H1 (cell line): ENCODE data around the gene SPTLC3. TPM values are rescaled to one million over a fixed set of nuclear protein-coding genes. Genes with fewer than 3 reads are reported as not detected.

Experiments
- CTCF ChIA-PET: fragments of 300-600 bp; sonication (Branson Sonifier 250); formaldehyde crosslinking; loops from one replicate; lab custom pipeline; 2021; ENCODE audit not compliant: partially characterized antibody; lab: Charles Lee
- POLR2A ChIA-PET: fragments of 300-600 bp; sonication (Branson Sonifier 250); formaldehyde crosslinking; loops from one replicate; lab custom pipeline; 2021; ENCODE audit warnings: inconsistent platforms; ENCODE audit not compliant: partially characterized antibody; lab: Charles Lee
- DNase-seq, 2 experiments: peaks; one replicate each; pipeline versions ENCODE4 v3.0.0 to v3.0.0-alpha.2; 2010 to 2022; ENCODE audit warnings: low spot score in 2 of 2, low read depth in 1 of 2, mixed read lengths in 1 of 2
- FAIRE-seq: peaks from 2 replicates; lab custom pipeline; 2011; peaks lifted over from hg19 to GRCh38; lab: Jason Lieb, UNC
- H2AFZ ChIP-seq: 2 replicates; pipeline ENCODE4 v1.8.1; 2012; ENCODE audit warnings: low read length, inconsistent platforms
- H2AK5ac ChIP-seq: 2 replicates; pipeline ENCODE4 v1.6.1; 2013; ENCODE audit warnings: low read depth, low read length
- H2BK120ac ChIP-seq: replicated peaks from 2 replicates; pipeline ENCODE3; 2013; ENCODE audit warnings: low read depth, low read length, inconsistent platforms
- H2BK12ac ChIP-seq: 2 replicates; pipeline ENCODE4 v1.6.1; 2013; ENCODE audit warnings: low read depth, low read length
- H2BK15ac ChIP-seq: 2 replicates; pipeline ENCODE4 v1.6.1; 2013; ENCODE audit warnings: low read length
- H2BK20ac ChIP-seq: 2 replicates; pipeline ENCODE4 v1.6.1; 2013; ENCODE audit warnings: low read length
- H2BK5ac ChIP-seq: 2 replicates; pipeline ENCODE4 v1.6.1; 2013; ENCODE audit warnings: low read depth, low read length
- H3K14ac ChIP-seq: 2 replicates; pipeline ENCODE4 v1.6.1; 2013; ENCODE audit warnings: inconsistent platforms; ENCODE audit not compliant: insufficient read length
- H3K18ac ChIP-seq: 2 replicates; pipeline ENCODE4 v1.6.1; 2013; ENCODE audit warnings: low read length; ENCODE audit errors: extremely low read depth
- H3K23ac ChIP-seq: 2 replicates; pipeline ENCODE4 v1.6.1; 2013; ENCODE audit warnings: inconsistent platforms; ENCODE audit not compliant: insufficient read length
- H3K23me2 ChIP-seq: 2 replicates; pipeline ENCODE4 v1.6.1; 2013; ENCODE audit warnings: low read depth, low read length
- H3K27ac ChIP-seq: 2 replicates; pipeline ENCODE4 v1.6.1; 2011; ENCODE audit warnings: low read depth, low read length, inconsistent platforms
- H3K27me3 ChIP-seq, 4 experiments: replicated peaks in 1 of 4; 1 replicate in 1 of 4; 2 replicates in 3 of 4; pipeline versions ENCODE4 v1.6.1 to v1.8.1; 2011 to 2013; ENCODE audit warnings: low read length in 3 of 4, mild to moderate bottlenecking in 3 of 4, inconsistent platforms in 2 of 4, mixed read lengths in 2 of 4, moderate library complexity in 1 of 4; ENCODE audit not compliant: control insufficient read depth in 3 of 4, insufficient read depth in 3 of 4; ENCODE audit errors: extremely low read depth in 1 of 4
- H3K36me3 ChIP-seq, 4 experiments: 2 replicates each; pipeline versions ENCODE4 v1.6.1 to v1.8.1; 2011 to 2013; ENCODE audit warnings: mild to moderate bottlenecking in 4 of 4, low read length in 3 of 4, moderate library complexity in 2 of 4, control low read depth in 1 of 4, inconsistent platforms in 1 of 4; ENCODE audit not compliant: insufficient read depth in 4 of 4, control insufficient read depth in 2 of 4
- H3K4ac ChIP-seq: replicated peaks from 2 replicates; pipeline ENCODE3; 2013; ENCODE audit warnings: low read length, low read depth, mixed read lengths, inconsistent platforms; ENCODE audit not compliant: insufficient read length
- H3K4me1 ChIP-seq, 4 experiments: replicated peaks in 1 of 4; 1 replicate in 1 of 4; 2 replicates in 3 of 4; pipeline versions ENCODE4 v1.6.1 to v1.8.1; 2011 to 2013; ENCODE audit warnings: low read length in 3 of 4, inconsistent platforms in 2 of 4, mixed read lengths in 1 of 4; ENCODE audit not compliant: insufficient read depth in 4 of 4, control insufficient read depth in 3 of 4
- H3K4me2 ChIP-seq, 2 experiments: 2 replicates each; pipeline versions ENCODE4 v1.6.1 to v1.8.1; 2011 to 2013; ENCODE audit warnings: low read depth in 2 of 2, low read length in 2 of 2, control low read depth in 1 of 2, inconsistent platforms in 1 of 2, mild to moderate bottlenecking in 1 of 2; ENCODE audit not compliant: insufficient read depth in 1 of 2
- H3K4me3 ChIP-seq, 4 experiments: fragments of 200-600, 300-600 bp in 1 of 4; sonication (generic), shearing (Covaris generic), sonication (Bioruptor Twin) in 1 of 4; 2 replicates each; pipeline versions ENCODE4 v1.5.1 to v1.8.1; 2011 to 2016; ENCODE audit warnings: low read length in 4 of 4, low read depth in 3 of 4, control low read depth in 2 of 4, inconsistent platforms in 2 of 4, mild to moderate bottlenecking in 2 of 4, mixed read lengths in 1 of 4, moderate library complexity in 1 of 4; ENCODE audit not compliant: insufficient read depth in 2 of 4; ENCODE audit errors: extremely low read depth in 1 of 4
- H3K56ac ChIP-seq: replicated peaks from 2 replicates; pipeline ENCODE3; 2013; ENCODE audit warnings: low read depth, mild to moderate bottlenecking, mixed read lengths, low read length, inconsistent platforms; ENCODE audit not compliant: insufficient read length
- H3K79me1 ChIP-seq: 2 replicates; pipeline ENCODE4 v1.6.1; 2013; ENCODE audit warnings: low read depth, low read length, control low read depth
- H3K79me2 ChIP-seq, 2 experiments: 2 replicates each; pipeline versions ENCODE4 v1.6.1 to v1.8.1; 2012 to 2013; ENCODE audit warnings: low read length in 2 of 2, mild to moderate bottlenecking in 2 of 2, inconsistent platforms in 1 of 2; ENCODE audit not compliant: insufficient read depth in 2 of 2, control insufficient read depth in 1 of 2
- H3K9ac ChIP-seq, 4 experiments: replicated peaks in 1 of 4; 1 replicate in 1 of 4; 2 replicates in 3 of 4; pipeline versions ENCODE4 v1.6.1 to v1.8.1; 2011 to 2013; ENCODE audit warnings: low read depth in 3 of 4, low read length in 3 of 4, control low read depth in 2 of 4, mild to moderate bottlenecking in 2 of 4, moderate library complexity in 2 of 4, inconsistent platforms in 1 of 4; ENCODE audit errors: extremely low read depth in 1 of 4
- H3K9me3 ChIP-seq, 2 experiments: 2 replicates each; pipeline versions ENCODE4 v1.6.1 to v1.8.1; 2012 to 2013; ENCODE audit warnings: mild to moderate bottlenecking in 2 of 2, moderate library complexity in 2 of 2, control low read depth in 1 of 2, inconsistent platforms in 1 of 2, low read depth in 1 of 2, low read length in 1 of 2, mixed read lengths in 1 of 2; ENCODE audit not compliant: insufficient read depth in 2 of 2
- H4K20me1 ChIP-seq, 2 experiments: replicated peaks in 1 of 2; 2 replicates each; pipeline versions ENCODE3 to v1.8.1; 2011 to 2013; ENCODE audit warnings: inconsistent platforms in 2 of 2, low read length in 2 of 2, mild to moderate bottlenecking in 1 of 2; ENCODE audit not compliant: insufficient read depth in 2 of 2, control insufficient read depth in 1 of 2
- H4K5ac ChIP-seq: 2 replicates; pipeline ENCODE4 v1.6.1; 2013; ENCODE audit warnings: low read length, low read depth, mixed read lengths, inconsistent platforms; ENCODE audit not compliant: insufficient read length
- H4K8ac ChIP-seq: 2 replicates; pipeline ENCODE4 v1.8.0; 2013; ENCODE audit warnings: mild to moderate bottlenecking, moderate library complexity, low read length, inconsistent platforms; ENCODE audit not compliant: insufficient read depth; ENCODE audit errors: extremely low read depth
- H4K91ac ChIP-seq: replicated peaks from 2 replicates; pipeline ENCODE3; 2013; ENCODE audit warnings: low read length, mixed read lengths, inconsistent platforms; ENCODE audit not compliant: insufficient read length
- BCL11A ChIP-seq, 2 experiments: IDR thresholded peaks; one replicate each; pipeline ENCODE4 v1.6.1; 2011; ENCODE audit warnings: low read depth in 2 of 2, low read length in 2 of 2, mild to moderate bottlenecking in 2 of 2
- CEBPB ChIP-seq: IDR thresholded peaks from 2 replicates; pipeline ENCODE4 v1.6.1; 2012; ENCODE audit warnings: low read depth, low read length
- CHD2 ChIP-seq: IDR thresholded peaks from 2 replicates; pipeline ENCODE4 v1.6.1; 2012; ENCODE audit warnings: low read length, improper control_type of control experiment
- EGR1 ChIP-seq: IDR thresholded peaks from 2 replicates; pipeline ENCODE4 v1.6.1; 2011; ENCODE audit warnings: low read depth, low read length, borderline replicate concordance
- JUN ChIP-seq: IDR thresholded peaks from 2 replicates; pipeline ENCODE4 v1.6.1; 2011; ENCODE audit warnings: low read depth, mild to moderate bottlenecking, improper control_type of control experiment, low read length
- JUND ChIP-seq: IDR thresholded peaks from 2 replicates; pipeline ENCODE4 v1.6.1; 2011; ENCODE audit warnings: mild to moderate bottlenecking, improper control_type of control experiment, low read length
- KDM4A ChIP-seq: IDR thresholded peaks from one replicate; pipeline ENCODE4 v1.7.1; 2012; ENCODE audit warnings: low read depth, mild to moderate bottlenecking, moderate library complexity, low read length, inconsistent platforms; ENCODE audit not compliant: severe bottlenecking
- POLR2A ChIP-seq, 2 experiments: IDR thresholded peaks; 1 replicate in 1 of 2; 2 replicates in 1 of 2; pipeline ENCODE4 v1.6.1; 2011; ENCODE audit warnings: low read depth in 2 of 2, low read length in 2 of 2, mild to moderate bottlenecking in 2 of 2; ENCODE audit errors: control extremely low read depth in 1 of 2
- RBBP5 ChIP-seq: IDR thresholded peaks from 2 replicates; pipeline ENCODE4 v1.7.1; 2012; ENCODE audit warnings: low read depth, mild to moderate bottlenecking, inconsistent platforms, low read length, moderate library complexity, borderline replicate concordance
- RXRA ChIP-seq: IDR thresholded peaks from 2 replicates; pipeline ENCODE4 v1.6.1; 2011; ENCODE audit warnings: low read depth, mild to moderate bottlenecking, low read length, moderate library complexity; ENCODE audit not compliant: insufficient read depth
- SIRT6 ChIP-seq: IDR thresholded peaks from one replicate; pipeline ENCODE4 v1.7.1; 2012; ENCODE audit warnings: low read length, inconsistent platforms
- SUZ12 ChIP-seq: fragments of 200-600 bp; sonication (generic); IDR thresholded peaks from 2 replicates; pipeline ENCODE4 v1.6.1; 2012; ENCODE audit warnings: mild to moderate bottlenecking, inconsistent platforms, low read length, moderate library complexity, mixed read lengths
- TBP ChIP-seq: IDR thresholded peaks from 2 replicates; pipeline ENCODE4 v1.6.1; 2011; ENCODE audit warnings: low read depth, low read length, improper control_type of control experiment
- TCF12 ChIP-seq: IDR thresholded peaks from 2 replicates; pipeline ENCODE4 v1.6.1; 2011; ENCODE audit warnings: low read depth, mild to moderate bottlenecking, low read length
- WGBS, 2 experiments: shearing (Covaris generic) in 1 of 2; methylation state at CpG; one replicate each; pipeline versions ENCODE4 v1.1.6 to v1.1.7; 2013 to 2015; ENCODE audit warnings: low lambda C conversion rate in 2 of 2, mixed read lengths in 2 of 2, inconsistent platforms in 1 of 2, low coverage in 1 of 2, missing lambda C conversion rate in 1 of 2; ENCODE audit not compliant: insufficient replicate concordance in 2 of 2, insufficient coverage in 1 of 2, insufficient read length in 1 of 2; ENCODE audit errors: extremely low coverage in 1 of 2, missing lambda C conversion rate in 1 of 2; 5-methylcytosine and 5-hydroxymethylcytosine counted together
- polyA plus RNA-seq, 7 experiments: library from polyadenylated mRNA; depleted of rRNA in 3 of 7; stranded (reverse) in 5 of 7; unstranded in 2 of 7; fragments of >200 nt in 5 of 7; fragments of 200-250 nt in 2 of 7; gene quantifications; 1 replicate in 5 of 7; 2 replicates in 1 of 7; 4 replicates in 1 of 7; pipeline versions ENCODE4 v1.2.1 to v1.2.3, GENCODE V29; 2011 to 2013; ENCODE audit warnings: missing spikeins in 2 of 7, mixed read lengths in 2 of 7
- total RNA-seq: library from RNA; stranded (reverse); fragmentation: NEBNext Ultra II Directional; extraction: Animal tissue kit (Norgen Biotek cat#: 25700); gene quantifications from 2 replicates; pipeline ENCODE4 v1.2.1, GENCODE V29; 2021

SPTLC3 gene
- total and polyA plus RNA-seq, 2 of the 8 experiments (the other 6 are each of a cell fraction or from before 2014, with no cell fraction given): 0.23 to 0.82 TPM

GRCh38 chr20:13216533-13216932, 207.8 kb downstream of the SPTLC3 start:
- 76% methylated on average over 1 of the region's 1 CpG; no CpG with 5 or more reads in 1 of the 2 experiments for WGBS, 2 experiments
- no peak overlapping the region for H3K14ac ChIP-seq
- no peaks in the 10 kb centered on the region for H4K20me1 ChIP-seq
- no peaks in the 10 kb centered on the region for H3K36me3 ChIP-seq
- no peak overlapping the region for H2BK12ac ChIP-seq
- H2BK120ac ChIP-seq: no peak overlapping the region
- H3K27ac ChIP-seq: no peak overlapping the region
- H3K27me3 ChIP-seq: peaks cover 10 to 36% (median 31%) of the 10 kb centered on the region in 4 experiments
- no peak overlapping the region for H3K4ac ChIP-seq
- no peak overlapping the region for H3K23ac ChIP-seq
- H4K5ac ChIP-seq: no peak overlapping the region
- no peak for FAIRE-seq
- no peak overlapping the region for H3K4me3 ChIP-seq
- H2BK15ac ChIP-seq: no peak overlapping the region
- H2AK5ac ChIP-seq: no peak overlapping the region
- H2AFZ ChIP-seq: no peak overlapping the region
- H3K4me2 ChIP-seq: no peak overlapping the region
- H4K91ac ChIP-seq: no peak overlapping the region
- POLR2A ChIA-PET: no interaction called here
- no peak overlapping the region for H4K8ac ChIP-seq
- no peak overlapping the region for H3K18ac ChIP-seq
- no peak overlapping the region for H3K56ac ChIP-seq
- no peak for DNase-seq
- H2BK20ac ChIP-seq: no peak overlapping the region
- no peak overlapping the region for H3K9ac ChIP-seq
- no peaks in the 10 kb centered on the region for H3K79me1 ChIP-seq
- H3K4me1 ChIP-seq: no peaks in the 10 kb centered on the region; a peak in 2 of 7 replicates
- H2BK5ac ChIP-seq: no peak overlapping the region
- H3K79me2 ChIP-seq: no peaks in the 10 kb centered on the region
- peaks cover 0 to 3% of the 10 kb centered on the region in 2 experiments; a peak in 2 of 4 replicates for H3K9me3 ChIP-seq
- H3K23me2 ChIP-seq: peaks cover 11% of the 10 kb centered on the region; the same call in 1 of the 2 replicates
- CTCF ChIA-PET: interaction anchor here (1.4 kb wide), 1 partner anchor 12 kb away, joined by 3 read pairs; no protein-coding TSS in a partner anchor
- TF ChIP-seq KDM4A (no peak), CHD2 (no peak), JUN (no peak), TBP (no peak), RXRA (no peak), SUZ12 (no peak), JUND (no peak), CEBPB (no peak), SIRT6 (no peak), POLR2A (IDR thresholded peaks at IDR 0.05; ENCODE audit: control extremely low read depth in 1 of 2, low read depth in 2 of 2, low read length in 2 of 2) (no peak), TCF12 (no peak), RBBP5 (no peak), EGR1 (no peak), BCL11A (IDR thresholded peaks at IDR 0.05; ENCODE audit: low read depth in 2 of 2, low read length in 2 of 2) (no peak)
